ENCODE results near the gene SCGB1C1.

DNA sequence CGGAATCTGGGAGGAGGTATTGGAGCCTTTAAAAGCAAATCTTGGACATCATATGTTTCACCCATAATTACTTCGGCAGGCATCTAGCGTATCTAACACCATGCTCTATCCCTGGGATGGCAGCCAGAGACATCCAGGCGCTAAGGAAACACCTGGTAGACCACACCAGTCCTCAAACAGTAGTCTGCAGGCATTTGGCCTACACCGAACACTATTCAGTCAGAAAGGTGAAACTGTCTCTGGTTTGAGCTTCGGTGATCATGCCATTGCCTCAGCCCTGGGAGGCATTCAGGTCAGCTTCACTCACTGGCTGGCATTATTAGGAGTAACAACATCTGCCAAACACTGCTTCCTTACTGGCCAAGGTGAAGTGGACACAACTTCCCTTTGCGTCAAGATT, 31.5 kb downstream of the SCGB1C1 start:
- TF ChIP-seq, protein P1, sequence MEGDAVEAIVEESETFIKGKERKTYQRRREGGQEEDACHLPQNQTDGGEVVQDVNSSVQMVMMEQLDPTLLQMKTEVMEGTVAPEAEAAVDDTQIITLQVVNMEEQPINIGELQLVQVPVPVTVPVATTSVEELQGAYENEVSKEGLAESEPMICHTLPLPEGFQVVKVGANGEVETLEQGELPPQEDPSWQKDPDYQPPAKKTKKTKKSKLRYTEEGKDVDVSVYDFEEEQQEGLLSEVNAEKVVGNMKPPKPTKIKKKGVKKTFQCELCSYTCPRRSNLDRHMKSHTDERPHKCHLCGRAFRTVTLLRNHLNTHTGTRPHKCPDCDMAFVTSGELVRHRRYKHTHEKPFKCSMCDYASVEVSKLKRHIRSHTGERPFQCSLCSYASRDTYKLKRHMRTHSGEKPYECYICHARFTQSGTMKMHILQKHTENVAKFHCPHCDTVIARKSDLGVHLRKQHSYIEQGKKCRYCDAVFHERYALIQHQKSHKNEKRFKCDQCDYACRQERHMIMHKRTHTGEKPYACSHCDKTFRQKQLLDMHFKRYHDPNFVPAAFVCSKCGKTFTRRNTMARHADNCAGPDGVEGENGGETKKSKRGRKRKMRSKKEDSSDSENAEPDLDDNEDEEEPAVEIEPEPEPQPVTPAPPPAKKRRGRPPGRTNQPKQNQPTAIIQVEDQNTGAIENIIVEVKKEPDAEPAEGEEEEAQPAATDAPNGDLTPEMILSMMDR (IDR thresholded peaks at IDR 0.05; ENCODE audit: insufficient read depth, low read length) = no peak
- no peak for TF ChIP-seq POLR2AphosphoS5 (IDR thresholded peaks at IDR 0.05; ENCODE audit: low read depth)
- no peak for TF ChIP-seq SPI1 (IDR thresholded peaks at IDR 0.05; ENCODE audit: borderline replicate concordance, low read depth)
- TF ChIP-seq REST (IDR thresholded peaks at IDR 0.05; ENCODE audit: insufficient replicate concordance, low read depth) = no peak
- TF ChIP-seq GABPA (IDR thresholded peaks at IDR 0.05; ENCODE audit: low read depth) = no peak

All from HL-60 (cell line).